T-helper 17 cell (primary cell): ENCODE measurements around the gene YAP1. TPM values are rescaled to one million over a fixed set of nuclear protein-coding genes. Genes with fewer than 3 reads are reported as not detected.
A peak's percentile ranks its signal among the peaks of the same experiment; 100 is the strongest.
"Not testable (repeated sequence)": the region's sequence is repeated elsewhere in the genome, so short reads cannot be mapped to it uniquely, and the experiment has no call there.

Experiments used
- ATAC-seq: fragments of 150-1000 bp; cut with Tn5 transposase; 2 replicates; pipeline ENCODE4 v1.10.0; 2021; ENCODE audit warnings: mild to moderate bottlenecking, moderate library complexity
- DNase-seq, 3 donors: peaks; one replicate each; pipeline versions ENCODE4 v3.0.0 to v3.0.0-alpha.2; 2020 to 2021
- H3K9me3 ChIP-seq: one replicate; pipeline ENCODE4 v1.7.0; 2013; ENCODE audit warnings: low read length, mild to moderate bottlenecking; ENCODE audit not compliant: control insufficient read depth, poor library complexity, severe bottlenecking
- H3K27ac Mint-ChIP-seq: one replicate; pipeline ENCODE4 v1.8.0; 2022; ENCODE audit warnings: mild to moderate bottlenecking, moderate library complexity, mixed read lengths
- H3K27me3 Mint-ChIP-seq: one replicate; pipeline ENCODE4 v1.8.0; 2022; ENCODE audit warnings: mixed read lengths
- H3K36me3 Mint-ChIP-seq: one replicate; pipeline ENCODE4 v1.8.0; 2022; ENCODE audit warnings: low read depth, mixed read lengths
- H3K4me1 Mint-ChIP-seq: one replicate; pipeline ENCODE4 v1.8.0; 2022; ENCODE audit warnings: mild to moderate bottlenecking, mixed read lengths
- H3K4me3 Mint-ChIP-seq: one replicate; pipeline ENCODE4 v1.8.0; 2022; ENCODE audit warnings: mild to moderate bottlenecking, moderate library complexity, mixed read lengths
- total RNA-seq, 4 donors: library from RNA in 2 of 4; stranded (reverse) in 2 of 4; gene quantifications; one replicate each; pipeline ENCODE4 v1.2.3 and lab custom pipeline; 2022 to 2026

Gene YAP1
- total RNA-seq, 2 donors from 2014 or later, result 0.20 TPM; not detected in 1

- Mint-ChIP-seq H3K4me1 (no peaks in the 10 kb centered on the region), H3K27me3 (peaks cover 10% of the 10 kb centered on the region), H3K36me3 (no peaks in the 10 kb centered on the region), H3K27ac (peak overlapping the region; percentile 37), H3K4me3 (no peak overlapping the region)
- ATAC-seq (no peak), DNase-seq (no peak)
- no peaks in the 10 kb centered on the region for H3K9me3 ChIP-seq
Observed at GRCh38 chr11:102253020-102253715, 142.9 kb downstream of the YAP1 start.

- peaks cover 10% of the 10 kb centered on the region for H3K27me3 Mint-ChIP-seq
- no peak for DNase-seq
Observed at GRCh38 chr11:102254047-102254446, 143.8 kb downstream of the YAP1 start.

GRCh38 chr11:102256251-102256650, 146.0 kb downstream of the YAP1 start:
- no peak for ATAC-seq

More at GRCh38 chr11:102254047-102254446, 143.8 kb downstream of the YAP1 start:
- H3K9me3 ChIP-seq, result no peaks in the 10 kb centered on the region
- no peak overlapping the region for H3K27ac Mint-ChIP-seq
- H3K4me1 Mint-ChIP-seq, result no peaks in the 10 kb centered on the region
- no peak for ATAC-seq
- no peak overlapping the region for H3K4me3 Mint-ChIP-seq
- H3K36me3 Mint-ChIP-seq, result no peaks in the 10 kb centered on the region

GRCh38 chr11:102260241-102260640, 150.0 kb downstream of the YAP1 start:
- Mint-ChIP-seq H3K4me1 (no peaks in the 10 kb centered on the region), H3K27me3 (no peaks in the 10 kb centered on the region), H3K36me3 (no peaks in the 10 kb centered on the region), H3K27ac (no peak overlapping the region), H3K4me3 (no peak overlapping the region)
- ATAC-seq (no peak), DNase-seq (no peak)
- H3K9me3 ChIP-seq, result no peaks in the 10 kb centered on the region

More at GRCh38 chr11:102256251-102256650, 146.0 kb downstream of the YAP1 start:
- Mint-ChIP-seq H3K27ac (no peak overlapping the region), H3K4me1 (no peaks in the 10 kb centered on the region), H3K36me3 (no peaks in the 10 kb centered on the region), H3K27me3 (peaks cover 7% of the 10 kb centered on the region), H3K4me3 (no peak overlapping the region)
- no peaks in the 10 kb centered on the region for H3K9me3 ChIP-seq
- DNase-seq, result no peak

- DNase-seq, result no peak
- Mint-ChIP-seq H3K36me3 (no peaks in the 10 kb centered on the region), H3K4me3 (no peak overlapping the region), H3K27me3 (no peaks in the 10 kb centered on the region), H3K27ac (no peak overlapping the region), H3K4me1 (peaks cover 7% of the 10 kb centered on the region)
- ATAC-seq, result no peak
- no peaks in the 10 kb centered on the region for H3K9me3 ChIP-seq
Observed at GRCh38 chr11:102263379-102264003, 153.2 kb downstream of the YAP1 start.

GRCh38 chr11:102264704-102265103, 154.5 kb downstream of the YAP1 start:
- H3K27ac Mint-ChIP-seq, H3K4me3 Mint-ChIP-seq, H3K27me3 Mint-ChIP-seq, H3K9me3 ChIP-seq, H3K36me3 Mint-ChIP-seq, ATAC-seq, DNase-seq: not testable (repeated sequence)
- H3K4me1 Mint-ChIP-seq, result peaks cover 16% of the 10 kb centered on the region

- no peaks in the 10 kb centered on the region for H3K27me3 Mint-ChIP-seq
- no peak for DNase-seq
- peaks cover 16% of the 10 kb centered on the region for H3K4me1 Mint-ChIP-seq
- H3K9me3 ChIP-seq, result no peaks in the 10 kb centered on the region
- no peak for ATAC-seq
- H3K36me3 Mint-ChIP-seq, result no peaks in the 10 kb centered on the region
- H3K4me3 Mint-ChIP-seq, result no peak overlapping the region
- no peak overlapping the region for H3K27ac Mint-ChIP-seq
Observed at GRCh38 chr11:102266099-102266498, 155.9 kb downstream of the YAP1 start.

GRCh38 chr11:102267609-102268008, 157.4 kb downstream of the YAP1 start:
- DNase-seq, result no peak
- Mint-ChIP-seq H3K27me3 (peaks cover 6% of the 10 kb centered on the region), H3K4me1 (peaks cover 22% of the 10 kb centered on the region), H3K27ac (peak overlapping the region; percentile 89), H3K36me3 (peaks cover 2% of the 10 kb centered on the region), H3K4me3 (peak overlapping the region; percentile 49)
- ATAC-seq, result no peak
- H3K9me3 ChIP-seq, result no peaks in the 10 kb centered on the region

GRCh38 chr11:102268083-102268984, 158.1 kb downstream of the YAP1 start:
- ATAC-seq, result peak; percentile 100
- H3K4me1 Mint-ChIP-seq, result peaks cover 24% of the 10 kb centered on the region
- H3K27me3 Mint-ChIP-seq, result peaks cover 8% of the 10 kb centered on the region
- H3K27ac Mint-ChIP-seq, result peak overlapping the region; percentile 89
- no peaks in the 10 kb centered on the region for H3K9me3 ChIP-seq
- H3K4me3 Mint-ChIP-seq, result peak overlapping the region; percentile 91
- peak; percentile 72 to 83 (median 74) for DNase-seq
- peaks cover 3% of the 10 kb centered on the region for H3K36me3 Mint-ChIP-seq

- DNase-seq (no peak), ATAC-seq (no peak)
- peaks cover 3% of the 10 kb centered on the region for H3K36me3 Mint-ChIP-seq
- H3K9me3 ChIP-seq, result no peaks in the 10 kb centered on the region
- peaks cover 24% of the 10 kb centered on the region for H3K4me1 Mint-ChIP-seq
- H3K27me3 Mint-ChIP-seq, result peaks cover 8% of the 10 kb centered on the region
- peak overlapping the region; percentile 89 for H3K27ac Mint-ChIP-seq
- H3K4me3 Mint-ChIP-seq, result peak overlapping the region; percentile 91
Observed at GRCh38 chr11:102268985-102269470, 158.8 kb downstream of the YAP1 start.

- Mint-ChIP-seq H3K4me3 (no peak overlapping the region), H3K27me3 (peaks cover 12% of the 10 kb centered on the region), H3K27ac (no peak overlapping the region), H3K36me3 (peaks cover 3% of the 10 kb centered on the region), H3K4me1 (peaks cover 24% of the 10 kb centered on the region)
- DNase-seq (no peak), ATAC-seq (no peak)
- no peaks in the 10 kb centered on the region for H3K9me3 ChIP-seq
Observed at GRCh38 chr11:102269927-102270326, 159.7 kb downstream of the YAP1 start.

GRCh38 chr11:102272047-102272824, 162.0 kb downstream of the YAP1 start:
- Mint-ChIP-seq H3K27me3 (peaks cover 28% of the 10 kb centered on the region), H3K4me1 (peaks cover 27% of the 10 kb centered on the region), H3K36me3 (peaks cover 6% of the 10 kb centered on the region), H3K27ac (no peak overlapping the region), H3K4me3 (peak overlapping the region; percentile 13)
- ATAC-seq (no peak), DNase-seq (no peak)
- no peaks in the 10 kb centered on the region for H3K9me3 ChIP-seq
